K562 (cell line): Measurements from ENCODE around the gene CHD6. TPM values are rescaled to one million over a fixed set of nuclear protein-coding genes. Genes with fewer than 3 reads are reported as not detected.

Experiments used
- ATAC-seq: fragments of 200-7000 bp; cut with Tn5 transposase; 3 replicates; pipeline ENCODE4 v1.9.1; 2020; ENCODE audit warnings: moderate library complexity
- BruUV-seq: library from RNA; stranded (reverse); fragments of 400-500 nt; replicated peaks from 2 replicates; lab custom pipeline; 2021; lab: Mats Ljungman, UMichigan
- CTCF ChIA-PET: fragments of 300-600 bp; formaldehyde crosslinking; extraction: SDS; loops from one replicate; lab custom pipeline; 2021; ENCODE audit warnings: low intra/inter-chr PET ratio; lab: Yijun Ruan, JAX
- POLR2A ChIA-PET: fragments of 300-600, 350-650 bp; sonication (Branson Sonifier 250); formaldehyde crosslinking; extraction: SDS; loops from one replicate; lab custom pipeline; 2021; ENCODE audit warnings: antibody characterized with exemption, inconsistent platforms; lab: Yijun Ruan, JAX
- DNase-seq, 4 experiments: peaks; one replicate each; pipeline versions ENCODE4 v3.0.0 to v3.0.0-alpha.2; 2011 to 2018; ENCODE audit warnings: low spot score in 3 of 4, mixed read lengths in 3 of 4; ENCODE audit errors: extremely low read depth in 1 of 4
- FAIRE-seq: peaks from 2 replicates; lab custom pipeline; 2011; peaks lifted over from hg19 to GRCh38; lab: Jason Lieb, UNC
- H2AFZ ChIP-seq: 2 replicates; pipeline ENCODE4 v1.6.0; 2011; ENCODE audit warnings: low read depth, low read length, control low read depth, inconsistent platforms
- H3K27ac ChIP-seq: fragments of 200-600 bp; 3 replicates; pipeline ENCODE4 v1.8.0; 2011; ENCODE audit warnings: low read depth, mild to moderate bottlenecking, control low read depth, inconsistent platforms, low read length, moderate library complexity, mixed read lengths; ENCODE audit errors: extremely low read depth
- H3K27me3 ChIP-seq, 2 experiments: fragments of 300-600 bp in 1 of 2; 2 replicates in 1 of 2; 3 replicates in 1 of 2; pipeline versions ENCODE4 v1.6.0 to v1.8.0; 2011; ENCODE audit warnings: inconsistent platforms in 2 of 2, low read length in 2 of 2, mild to moderate bottlenecking in 1 of 2, mixed read lengths in 1 of 2, moderate library complexity in 1 of 2; ENCODE audit not compliant: control insufficient read depth in 2 of 2, insufficient read depth in 2 of 2
- H3K36me3 ChIP-seq: fragments of 300-600 bp; 3 replicates; pipeline ENCODE4 v1.8.0; 2011; ENCODE audit warnings: mild to moderate bottlenecking, low read length, inconsistent platforms; ENCODE audit not compliant: control insufficient read depth, insufficient read depth
- H3K4me1 ChIP-seq, 2 experiments: fragments of 200-600 bp in 1 of 2; replicated peaks in 1 of 2; 2 replicates in 1 of 2; 3 replicates in 1 of 2; pipeline versions ENCODE4 v1.5.1 to v1.8.0; 2011; ENCODE audit warnings: inconsistent platforms in 2 of 2, low read length in 2 of 2, mild to moderate bottlenecking in 1 of 2, mixed read lengths in 1 of 2, moderate library complexity in 1 of 2; ENCODE audit not compliant: control insufficient read depth in 2 of 2, insufficient read depth in 2 of 2
- H3K4me2 ChIP-seq: 2 replicates; pipeline ENCODE4 v1.6.1; 2011; ENCODE audit warnings: low read length, control low read depth, inconsistent platforms, mixed read lengths; ENCODE audit not compliant: insufficient read depth
- H3K4me3 ChIP-seq: fragments of 200-600 bp; sonication (generic), shearing (Covaris generic); 2 replicates; pipeline ENCODE4 v1.5.1; 2016; ENCODE audit warnings: control low read depth, inconsistent platforms
- H3K79me2 ChIP-seq: fragments of 200-600 bp; 3 replicates; pipeline ENCODE4 v1.8.0; 2011; ENCODE audit warnings: low read length, inconsistent platforms; ENCODE audit not compliant: control insufficient read depth, insufficient read depth
- H3K9ac ChIP-seq, 2 experiments: 2 replicates each; pipeline versions ENCODE4 v1.6.0 to v1.6.1; 2011; ENCODE audit warnings: low read depth in 2 of 2, low read length in 2 of 2, control low read depth in 1 of 2, inconsistent platforms in 1 of 2, mild to moderate bottlenecking in 1 of 2, mixed read lengths in 1 of 2; ENCODE audit not compliant: insufficient read depth in 1 of 2
- H3K9me1 ChIP-seq: one replicate; pipeline ENCODE4 v1.6.0; 2011; ENCODE audit warnings: inconsistent platforms, mild to moderate bottlenecking, low read length, moderate library complexity; ENCODE audit not compliant: control insufficient read depth, insufficient read depth
- H3K9me3 ChIP-seq: replicated peaks from 2 replicates; pipeline ENCODE4 v1.5.1; 2011; ENCODE audit warnings: low read depth, low read length, inconsistent platforms; ENCODE audit not compliant: control insufficient read depth, insufficient read depth
- H4K20me1 ChIP-seq: replicated peaks from 2 replicates; pipeline ENCODE4 v1.6.1; 2011; ENCODE audit warnings: low read length, inconsistent platforms, mixed read lengths; ENCODE audit not compliant: control insufficient read depth, insufficient read depth
- BHLHE40 ChIP-seq: IDR thresholded peaks from 2 replicates; pipeline ENCODE4 v1.6.1; 2011; ENCODE audit warnings: low read length, improper control_type of control experiment
- CHD2 ChIP-seq: IDR thresholded peaks from 2 replicates; pipeline ENCODE4 v1.6.1; 2011; ENCODE audit warnings: low read depth, low read length
- EGR1 ChIP-seq: fragments of 450-650 bp; conservative IDR thresholded peaks from 2 replicates; pipeline ENCODE4 v1.6.1; 2017; ENCODE audit warnings: mild to moderate bottlenecking
- HDAC1 ChIP-seq, 2 experiments: fragments of 450-650 bp; IDR thresholded peaks; 2 replicates each; pipeline ENCODE4 v1.6.1; 2016 to 2017; ENCODE audit warnings: inconsistent platforms in 1 of 2, mild to moderate bottlenecking in 1 of 2, moderate library complexity in 1 of 2
- MCM2 ChIP-seq: fragments of 450-650 bp; IDR thresholded peaks from 2 replicates; pipeline ENCODE4 v1.6.1; 2017; ENCODE audit warnings: low read depth, mild to moderate bottlenecking
- MTA2 ChIP-seq: fragments of 450-650 bp; IDR thresholded peaks from 2 replicates; pipeline ENCODE4 v1.6.1; 2016; ENCODE audit warnings: low read depth
- ZZZ3 ChIP-seq: fragments of 450-650 bp; IDR thresholded peaks from 2 replicates; pipeline ENCODE4 v1.6.1; 2016; ENCODE audit warnings: antibody characterized with exemption, mild to moderate bottlenecking, moderate library complexity
- WGBS: fragments of 100-300 bp; shearing (Covaris generic); methylation state at CpG from one replicate; pipeline ENCODE4 v1.1.6; 2016; ENCODE audit warnings: low coverage, mixed read lengths; ENCODE audit not compliant: insufficient coverage; ENCODE audit errors: missing lambda C conversion rate; 5-methylcytosine and 5-hydroxymethylcytosine counted together
- in situ Hi-C: fragments of 300-500 bp; cut with MboI; formaldehyde crosslinking; loops from 4 replicates; pipeline ENCODE4 v1.15.0; 2018; ENCODE audit warnings: inconsistent platforms, mixed read lengths
- intact Hi-C: fragments of 100-400 bp; cut with micrococcal nuclease; formaldehyde crosslinking; loops from 2 replicates; pipeline ENCODE4 v1.14.2; 2022
- polyA plus RNA-seq, 8 experiments: library from polyadenylated mRNA; depleted of rRNA in 4 of 8; stranded (reverse) in 5 of 8; unstranded in 3 of 8; fragments of >200 nt; fragmentation: Nextera tagmentation in 2 of 8; fragmentation: Illumina TruSeq in 1 of 8; extraction: Ambion mirVana in 2 of 8; extraction: Trizol in 1 of 8; gene quantifications; 2 replicates each; pipeline versions ENCODE4 v1.2.1 to v1.2.3, GENCODE V29; 2011 to 2014; ENCODE audit warnings: inconsistent platforms in 1 of 8, missing spikeins in 1 of 8
- total RNA-seq, 7 experiments: library from RNA; depleted of rRNA in 6 of 7; stranded (reverse); fragments of >200 nt in 6 of 7; fragmentation: Illumina TruSeq in 2 of 7; extraction: Trizol in 2 of 7; gene quantifications; 2 replicates each; pipeline versions ENCODE4 v1.2.1 to v1.2.3, GENCODE V29; 2011 to 2021; ENCODE audit warnings: low replicate concordance in 1 of 7
- TF ChIP-seq, protein P1 (sequence below): IDR thresholded peaks from 2 replicates; pipeline ENCODE4 v1.6.1; 2011; ENCODE audit not compliant: insufficient read length; ENCODE audit errors: extremely low read depth
- TF ChIP-seq, protein P2 (sequence below): fragments of 150-350 bp; conservative IDR thresholded peaks from 2 replicates; pipeline ENCODE4 v1.6.1; 2014; ENCODE audit warnings: low read length
- TF ChIP-seq, protein P3 (sequence below), 2 experiments: fragments of 450-650 bp in 1 of 2; sonication (generic) in 1 of 2; formaldehyde crosslinking; conservative IDR thresholded peaks; 2 replicates each; pipeline versions ENCODE4 v1.4.0 to v1.8.1; 2020 to 2022; ENCODE audit warnings: mild to moderate bottlenecking in 1 of 2, missing genetic modification reagents in 1 of 2
- TF ChIP-seq, protein P4 (sequence below): fragments of 250-450 bp; sonication (Bioruptor Pico); IDR thresholded peaks from 2 replicates; pipeline ENCODE4 v1.8.0; 2022; ENCODE audit warnings: moderate library complexity, mild to moderate bottlenecking, inconsistent platforms
- TF ChIP-seq, protein P5 (sequence below), 2 experiments: fragments of 250-450 bp in 1 of 2; fragments of 450-650 bp in 1 of 2; sonication (Bioruptor Pico) in 1 of 2; IDR thresholded peaks; 2 replicates each; pipeline versions ENCODE4 v1.6.1 to v1.8.0; 2016 to 2021; ENCODE audit warnings: mild to moderate bottlenecking in 2 of 2, moderate library complexity in 2 of 2, missing compliant biosample characterization in 1 of 2, missing genetic modification characterization in 1 of 2
- TF ChIP-seq, protein P6 (sequence below): fragments of 450-650 bp; formaldehyde crosslinking; IDR thresholded peaks from 2 replicates; pipeline ENCODE4 v1.4.0; 2022; ENCODE audit warnings: missing genetic modification characterization

The CHD6 gene
- total and polyA plus RNA-seq, 9 of the 15 experiments (the other 6 are each of a cell fraction or from before 2014, with no cell fraction given): 3.9 to 24.2 (median 12.8) TPM

DNA sequence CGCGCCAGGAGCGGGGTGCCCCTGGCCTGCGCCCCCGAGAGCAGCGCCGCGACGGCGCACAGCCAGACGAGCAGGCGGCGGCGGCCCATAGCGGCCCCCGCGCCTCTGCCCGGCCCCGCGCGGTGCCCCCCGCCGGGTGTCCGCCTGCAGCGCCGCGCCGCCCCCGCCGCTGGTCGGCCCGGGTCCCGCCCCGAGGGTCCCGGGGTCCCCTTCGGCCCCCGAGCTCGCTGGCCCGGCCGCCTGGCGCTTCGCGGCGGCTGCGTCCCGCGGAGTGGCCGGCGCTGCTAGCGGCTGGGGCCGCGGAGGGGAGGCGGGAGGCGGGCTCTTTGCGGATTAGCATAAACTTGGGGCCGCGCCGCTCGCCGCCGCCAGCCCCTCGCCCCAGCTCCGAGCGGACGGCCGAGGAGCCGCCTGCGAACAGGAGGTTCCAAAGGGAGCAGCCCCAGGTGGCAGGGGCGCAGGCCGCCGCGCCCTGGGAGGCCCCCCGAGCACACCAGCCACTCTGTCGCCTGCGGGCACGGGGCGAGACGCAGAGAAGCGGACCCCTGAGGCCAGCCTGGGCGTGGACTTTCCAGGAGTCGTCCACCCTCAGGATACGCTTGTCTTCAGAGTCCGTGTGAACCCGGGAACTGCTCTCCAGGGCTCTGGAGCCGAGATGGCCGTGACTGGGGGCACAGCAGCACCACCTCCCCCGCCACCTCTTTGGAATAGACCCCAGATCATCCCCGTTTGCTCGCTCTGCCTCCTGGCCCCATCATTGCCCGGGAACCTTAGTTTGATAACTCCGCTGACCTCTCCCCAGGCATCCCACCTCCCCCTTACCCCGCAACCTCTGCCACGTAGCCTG is 251.4 kb downstream of the CHD6 start, which contains the start of gene EMILIN3:
TSS of gene EMILIN3 (minus strand) at position 273 of the 847 bp plus-strand sequence. CDS start at position 89, 184 bp downstream.
- Histone ChIP-seq H3K4me2 (no peak within 1 kb of the TSS), H3K4me3 (no peak within 1 kb of the TSS)
- TF ChIP-seq, protein P1, sequence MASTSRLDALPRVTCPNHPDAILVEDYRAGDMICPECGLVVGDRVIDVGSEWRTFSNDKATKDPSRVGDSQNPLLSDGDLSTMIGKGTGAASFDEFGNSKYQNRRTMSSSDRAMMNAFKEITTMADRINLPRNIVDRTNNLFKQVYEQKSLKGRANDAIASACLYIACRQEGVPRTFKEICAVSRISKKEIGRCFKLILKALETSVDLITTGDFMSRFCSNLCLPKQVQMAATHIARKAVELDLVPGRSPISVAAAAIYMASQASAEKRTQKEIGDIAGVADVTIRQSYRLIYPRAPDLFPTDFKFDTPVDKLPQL: no peak
- TF ChIP-seq CHD2 (no peak), EGR1 (no peak), ZZZ3 (no peak), MTA2 (no peak), HDAC1 (IDR thresholded peaks at IDR 0.05) (no peak), BHLHE40 (no peak), MCM2 (no peak)
- TF ChIP-seq, protein P2, sequence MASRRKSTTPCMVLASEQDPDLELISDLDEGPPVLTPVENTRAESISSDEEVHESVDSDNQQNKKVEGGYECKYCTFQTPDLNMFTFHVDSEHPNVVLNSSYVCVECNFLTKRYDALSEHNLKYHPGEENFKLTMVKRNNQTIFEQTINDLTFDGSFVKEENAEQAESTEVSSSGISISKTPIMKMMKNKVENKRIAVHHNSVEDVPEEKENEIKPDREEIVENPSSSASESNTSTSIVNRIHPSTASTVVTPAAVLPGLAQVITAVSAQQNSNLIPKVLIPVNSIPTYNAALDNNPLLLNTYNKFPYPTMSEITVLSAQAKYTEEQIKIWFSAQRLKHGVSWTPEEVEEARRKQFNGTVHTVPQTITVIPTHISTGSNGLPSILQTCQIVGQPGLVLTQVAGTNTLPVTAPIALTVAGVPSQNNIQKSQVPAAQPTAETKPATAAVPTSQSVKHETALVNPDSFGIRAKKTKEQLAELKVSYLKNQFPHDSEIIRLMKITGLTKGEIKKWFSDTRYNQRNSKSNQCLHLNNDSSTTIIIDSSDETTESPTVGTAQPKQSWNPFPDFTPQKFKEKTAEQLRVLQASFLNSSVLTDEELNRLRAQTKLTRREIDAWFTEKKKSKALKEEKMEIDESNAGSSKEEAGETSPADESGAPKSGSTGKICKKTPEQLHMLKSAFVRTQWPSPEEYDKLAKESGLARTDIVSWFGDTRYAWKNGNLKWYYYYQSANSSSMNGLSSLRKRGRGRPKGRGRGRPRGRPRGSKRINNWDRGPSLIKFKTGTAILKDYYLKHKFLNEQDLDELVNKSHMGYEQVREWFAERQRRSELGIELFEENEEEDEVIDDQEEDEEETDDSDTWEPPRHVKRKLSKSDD: no peak
- TF ChIP-seq, protein P3, sequence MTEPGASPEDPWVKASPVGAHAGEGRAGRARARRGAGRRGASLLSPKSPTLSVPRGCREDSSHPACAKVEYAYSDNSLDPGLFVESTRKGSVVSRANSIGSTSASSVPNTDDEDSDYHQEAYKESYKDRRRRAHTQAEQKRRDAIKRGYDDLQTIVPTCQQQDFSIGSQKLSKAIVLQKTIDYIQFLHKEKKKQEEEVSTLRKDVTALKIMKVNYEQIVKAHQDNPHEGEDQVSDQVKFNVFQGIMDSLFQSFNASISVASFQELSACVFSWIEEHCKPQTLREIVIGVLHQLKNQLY (CRISPR knock-in tag; conservative IDR thresholded peaks at IDR 0.05): no peak
- TF ChIP-seq, protein P4, sequence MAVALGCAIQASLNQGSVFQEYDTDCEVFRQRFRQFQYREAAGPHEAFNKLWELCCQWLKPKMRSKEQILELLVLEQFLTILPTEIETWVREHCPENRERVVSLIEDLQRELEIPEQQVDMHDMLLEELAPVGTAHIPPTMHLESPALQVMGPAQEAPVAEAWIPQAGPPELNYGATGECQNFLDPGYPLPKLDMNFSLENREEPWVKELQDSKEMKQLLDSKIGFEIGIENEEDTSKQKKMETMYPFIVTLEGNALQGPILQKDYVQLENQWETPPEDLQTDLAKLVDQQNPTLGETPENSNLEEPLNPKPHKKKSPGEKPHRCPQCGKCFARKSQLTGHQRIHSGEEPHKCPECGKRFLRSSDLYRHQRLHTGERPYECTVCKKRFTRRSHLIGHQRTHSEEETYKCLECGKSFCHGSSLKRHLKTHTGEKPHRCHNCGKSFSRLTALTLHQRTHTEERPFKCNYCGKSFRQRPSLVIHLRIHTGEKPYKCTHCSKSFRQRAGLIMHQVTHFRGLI (CRISPR knock-in tag): no peak
- TF ChIP-seq, protein P5, sequence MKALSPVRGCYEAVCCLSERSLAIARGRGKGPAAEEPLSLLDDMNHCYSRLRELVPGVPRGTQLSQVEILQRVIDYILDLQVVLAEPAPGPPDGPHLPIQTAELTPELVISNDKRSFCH (CRISPR knock-in tag; IDR thresholded peaks at IDR 0.05): no peak
- TF ChIP-seq, protein P5 (tag; IDR thresholded peaks at IDR 0.05): no peak
- TF ChIP-seq, protein P6, sequence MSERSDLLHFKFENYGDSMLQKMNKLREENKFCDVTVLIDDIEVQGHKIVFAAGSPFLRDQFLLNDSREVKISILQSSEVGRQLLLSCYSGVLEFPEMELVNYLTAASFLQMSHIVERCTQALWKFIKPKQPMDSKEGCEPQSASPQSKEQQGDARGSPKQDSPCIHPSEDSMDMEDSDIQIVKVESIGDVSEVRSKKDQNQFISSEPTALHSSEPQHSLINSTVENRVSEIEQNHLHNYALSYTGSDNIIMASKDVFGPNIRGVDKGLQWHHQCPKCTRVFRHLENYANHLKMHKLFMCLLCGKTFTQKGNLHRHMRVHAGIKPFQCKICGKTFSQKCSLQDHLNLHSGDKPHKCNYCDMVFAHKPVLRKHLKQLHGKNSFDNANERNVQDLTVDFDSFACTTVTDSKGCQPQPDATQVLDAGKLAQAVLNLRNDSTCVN (CRISPR knock-in tag): no peak

More for the DNA sequence above, 251.4 kb downstream of the CHD6 start, which contains the start of gene EMILIN3:
- Histone ChIP-seq H3K79me2 (no peaks in the 10 kb centered on the region), H4K20me1 (peaks cover 23% of the 10 kb centered on the region), H3K4me1 (peaks cover 0 to 30% of the 10 kb centered on the region in 2 experiments; a peak in 2 of 5 replicates), H3K9me1 (no peaks in the 10 kb centered on the region), H3K36me3 (no peaks in the 10 kb centered on the region), H3K9me3 (no peaks in the 10 kb centered on the region), H3K9ac (no peak within 1 kb of the TSS), H3K27ac (no peak within 1 kb of the TSS), H3K27me3 (peaks cover 37 to 67% of the 10 kb centered on the region in 2 experiments; a peak in 4 of 5 replicates), H2AFZ (no peak within 1 kb of the TSS)
- intact Hi-C loops (no loop called here), in situ Hi-C loops (no loop called here)
- DNase-seq (no peak), FAIRE-seq (no peak), ATAC-seq (no peak)
- 15% methylated on average over 37 of the region's 93 CpGs for WGBS
- BruUV-seq: no TSS peak
- ChIA-PET POLR2A (no interaction called here), CTCF (no interaction called here)
